Ovary (tissue), 9 donors: Measurements from ENCODE around the gene TCFL5. TPM values are rescaled to one million over a fixed set of nuclear protein-coding genes. Genes with fewer than 3 reads are reported as not detected.

ENCODE experiments used
- DNase-seq, 5 donors: peaks; one replicate each; pipeline ENCODE4 v3.0.0-alpha.2; 2019 to 2020
- H3K27ac ChIP-seq, 2 donors: fragments of 200-600 bp; one replicate each; pipeline versions ENCODE4 v1.5.1 to v1.8.0; 2019 to 2022
- H3K27me3 ChIP-seq: fragments of 200-600 bp; one replicate; pipeline ENCODE4 v1.8.0; 2022
- H3K36me3 ChIP-seq: fragments of 200-600 bp; sonication (generic); one replicate; pipeline ENCODE4 v1.5.1; 2019
- H3K4me1 ChIP-seq: one replicate; pipeline ENCODE4 v1.8.1; 2013; ENCODE audit warnings: mild to moderate bottlenecking, moderate library complexity; ENCODE audit not compliant: insufficient read depth
- H3K4me3 ChIP-seq: fragments of 200-600 bp; sonication (generic); one replicate; pipeline ENCODE4 v1.5.1; 2017
- H3K9me3 ChIP-seq, 2 donors: fragments of 200-600 bp in 1 of 2; sonication (generic) in 1 of 2; one replicate each; pipeline versions ENCODE4 v1.5.1 to v1.8.1; 2013 to 2019; ENCODE audit warnings: mild to moderate bottlenecking in 1 of 2, moderate library complexity in 1 of 2
- EP300 ChIP-seq: sonication (generic); formaldehyde crosslinking; IDR thresholded peaks from one replicate; pipeline ENCODE4 v1.6.1; 2017; ENCODE audit warnings: antibody characterized with exemption
- POLR2A ChIP-seq: fragments of 450-650 bp; IDR thresholded peaks from one replicate; pipeline ENCODE4 v1.6.1; 2017; ENCODE audit warnings: antibody characterized with exemption, mild to moderate bottlenecking, moderate library complexity
- WGBS, 3 donors: extraction: QIAGEN DNeasy Blood & Tissue Kit in 1 of 3; methylation state at CpG; one replicate each; pipeline versions ENCODE4 v1.1.5 to v1.1.7; 2013 to 2017; 5-methylcytosine and 5-hydroxymethylcytosine counted together
- intact Hi-C, 4 donors: fragments of 100-400 bp; cut with DNase I; formaldehyde crosslinking; loops; one replicate each; pipeline versions ENCODE4 v1.11.0 to v1.15.1; 2022 to 2023
- polyA plus RNA-seq, 2 donors: library from polyadenylated mRNA; stranded (reverse); fragments of 200-250 nt in 1 of 2; fragments of 350-450 nt in 1 of 2; fragmentation: Illumina TruSeq in 1 of 2; extraction: RNeasy Lipid Tissue Mini Kit (QIAGEN cat#74804) in 1 of 2; gene quantifications; one replicate each; pipeline ENCODE4 v1.2.3, GENCODE V29; 2013 to 2014
- total RNA-seq, 7 donors: library from RNA; depleted of rRNA in 2 of 7; stranded (reverse); fragments of >200 nt in 2 of 7; fragmentation: NEBNext Ultra II Directional in 3 of 7; extraction: Animal tissue kit (Norgen Biotek cat#: 25700) in 3 of 7; gene quantifications; one replicate each; pipeline versions ENCODE4 v1.1.0 to v1.2.4, GENCODE V29; 2016 to 2023
- TF ChIP-seq, protein P1 (sequence below), 3 donors: fragments of 450-650 bp in 2 of 3; fragments of 200-600 bp in 1 of 3; IDR thresholded peaks; one replicate each; pipeline versions ENCODE4 v1.5.1 to v1.8.0; 2016 to 2022; ENCODE audit warnings: antibody characterized with exemption in 3 of 3, mild to moderate bottlenecking in 1 of 3
- donor health status: DM: no; HTN: no; CAD: no; lungs with moderate emphysema.
- donor health status: DM: no; HTN: no; CAD: no.
- donor health status: Bipolar disorder and iron deficiency.
- donor health status: DM: yes; HTN: yes; CAD: no.
- donor health status: DM: no; HTN: no; CAD: no.
- donor health status: DM: yes; HTN: yes; CAD: no.

The TCFL5 gene
- total and polyA plus RNA-seq, 9 donors: 8.1 to 17.9 (median 12.3) TPM

DNA sequence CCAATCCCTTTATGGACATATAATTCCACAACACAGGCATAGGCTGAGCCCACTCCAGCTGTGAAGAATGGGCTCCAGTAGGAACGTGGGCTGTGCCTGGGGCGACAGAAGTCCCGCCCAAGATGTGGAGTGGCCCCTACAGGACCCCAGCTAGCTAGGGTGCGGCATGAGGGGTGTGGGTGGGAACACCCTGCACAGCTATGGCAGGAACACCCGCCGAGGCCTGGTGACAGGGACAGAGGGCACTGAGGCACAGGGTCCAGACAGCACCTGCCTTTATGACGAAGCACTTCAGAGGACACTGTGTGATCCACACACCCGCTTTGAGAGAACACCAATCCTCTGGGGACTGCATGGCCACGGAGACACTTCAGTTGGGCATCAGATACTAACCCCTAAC, 28.2 kb upstream of the TCFL5 start:
- Histone ChIP-seq H3K9me3 (no peaks in the 10 kb centered on the region), H3K4me1 (no peaks in the 10 kb centered on the region), H3K36me3 (no peaks in the 10 kb centered on the region), H3K27ac (no peak overlapping the region), H3K27me3 (no peaks in the 10 kb centered on the region), H3K4me3 (no peak overlapping the region)
- WGBS, 3 donors: 83 to 87% (median 87%) methylated on average over 9 of the region's 9 CpGs
- intact Hi-C loops: no loop called here
- DNase-seq: no peak
- no peak for TF ChIP-seq POLR2A
- TF ChIP-seq, protein P1, sequence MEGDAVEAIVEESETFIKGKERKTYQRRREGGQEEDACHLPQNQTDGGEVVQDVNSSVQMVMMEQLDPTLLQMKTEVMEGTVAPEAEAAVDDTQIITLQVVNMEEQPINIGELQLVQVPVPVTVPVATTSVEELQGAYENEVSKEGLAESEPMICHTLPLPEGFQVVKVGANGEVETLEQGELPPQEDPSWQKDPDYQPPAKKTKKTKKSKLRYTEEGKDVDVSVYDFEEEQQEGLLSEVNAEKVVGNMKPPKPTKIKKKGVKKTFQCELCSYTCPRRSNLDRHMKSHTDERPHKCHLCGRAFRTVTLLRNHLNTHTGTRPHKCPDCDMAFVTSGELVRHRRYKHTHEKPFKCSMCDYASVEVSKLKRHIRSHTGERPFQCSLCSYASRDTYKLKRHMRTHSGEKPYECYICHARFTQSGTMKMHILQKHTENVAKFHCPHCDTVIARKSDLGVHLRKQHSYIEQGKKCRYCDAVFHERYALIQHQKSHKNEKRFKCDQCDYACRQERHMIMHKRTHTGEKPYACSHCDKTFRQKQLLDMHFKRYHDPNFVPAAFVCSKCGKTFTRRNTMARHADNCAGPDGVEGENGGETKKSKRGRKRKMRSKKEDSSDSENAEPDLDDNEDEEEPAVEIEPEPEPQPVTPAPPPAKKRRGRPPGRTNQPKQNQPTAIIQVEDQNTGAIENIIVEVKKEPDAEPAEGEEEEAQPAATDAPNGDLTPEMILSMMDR (IDR thresholded peaks at IDR 0.05): no peak
- TF ChIP-seq EP300: no peak

DNA sequence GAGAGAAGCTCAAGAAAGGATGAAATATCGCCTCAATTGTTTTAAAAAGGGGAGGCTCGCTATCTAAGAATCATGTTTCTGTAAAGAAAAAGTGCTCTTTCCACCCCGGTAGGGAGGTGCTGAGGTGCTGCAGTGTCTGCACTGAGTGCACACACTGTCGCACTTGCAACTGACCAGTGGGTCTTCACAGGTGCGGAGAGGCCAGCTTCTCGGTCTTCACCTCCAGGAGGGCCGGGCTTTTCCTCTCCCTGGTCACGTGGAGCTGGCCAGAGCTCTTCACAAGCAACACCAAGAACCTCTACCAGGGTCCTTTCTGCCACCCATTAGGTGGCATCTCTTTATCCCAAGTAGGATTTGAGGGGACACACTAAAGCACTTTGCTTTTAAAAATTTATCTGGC, 27.8 kb upstream of the TCFL5 start:
- no peak overlapping the region for H3K4me3 ChIP-seq
- 82 to 87% (median 85%) methylated on average over 8 of the region's 8 CpGs for WGBS, 3 donors
- H3K27ac ChIP-seq: no peak overlapping the region
- H3K9me3 ChIP-seq: no peaks in the 10 kb centered on the region
- no peak for DNase-seq
- H3K36me3 ChIP-seq: no peaks in the 10 kb centered on the region
- TF ChIP-seq, protein P1 (IDR thresholded peaks at IDR 0.05): no peak
- TF ChIP-seq EP300 (no peak), POLR2A (no peak)
- H3K4me1 ChIP-seq: no peaks in the 10 kb centered on the region
- intact Hi-C loops: no loop called here
- no peaks in the 10 kb centered on the region for H3K27me3 ChIP-seq

DNA sequence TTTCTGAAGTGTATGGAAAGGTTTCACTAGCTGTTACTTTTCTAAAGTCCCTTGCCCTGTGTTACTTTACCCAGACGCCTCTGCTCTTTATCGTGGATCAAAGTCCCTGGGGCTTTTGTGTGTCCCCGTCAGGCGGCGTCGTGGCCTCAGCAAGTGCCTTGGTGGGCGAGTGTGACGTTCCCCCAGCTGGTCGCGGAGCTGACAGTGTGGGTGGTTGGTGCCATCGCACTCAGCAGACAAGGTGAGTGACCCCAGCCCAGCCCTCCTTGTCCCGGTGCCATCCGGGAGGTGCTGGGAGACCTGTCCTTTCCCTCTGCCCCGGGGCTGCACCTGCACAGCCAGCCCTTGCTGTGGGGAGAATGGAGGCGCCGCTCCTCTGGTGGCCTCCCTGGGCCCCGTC, 27.3 kb upstream of the TCFL5 start:
- Histone ChIP-seq H3K27ac (no peak overlapping the region), H3K36me3 (no peaks in the 10 kb centered on the region), H3K4me3 (no peak overlapping the region), H3K9me3 (no peaks in the 10 kb centered on the region), H3K4me1 (no peaks in the 10 kb centered on the region), H3K27me3 (no peaks in the 10 kb centered on the region)
- WGBS, 3 donors: 90 to 93% (median 92%) methylated on average over 17 of the region's 17 CpGs
- intact Hi-C loops: no loop called here
- no peak for DNase-seq
- TF ChIP-seq, protein P1 (IDR thresholded peaks at IDR 0.05): no peak
- TF ChIP-seq EP300: no peak

DNA sequence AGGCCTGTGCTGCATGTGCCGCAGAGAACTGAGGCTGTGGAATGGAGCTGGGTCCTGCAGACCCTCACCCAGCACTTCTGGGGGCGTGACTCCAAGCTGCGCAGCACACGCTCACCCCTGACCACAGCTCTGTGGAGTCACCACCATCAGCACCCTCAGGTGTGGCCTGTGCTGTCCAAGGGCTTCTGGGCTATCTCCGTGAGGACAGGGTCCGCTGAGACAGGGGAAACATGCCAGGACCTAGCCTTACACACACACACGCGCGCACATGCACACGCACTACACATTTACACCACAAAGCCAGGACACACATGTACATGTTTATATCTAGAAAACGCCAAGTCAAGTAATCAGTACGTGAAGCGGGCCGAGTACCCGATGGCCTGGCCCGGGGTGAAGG, 26.8 kb upstream of the TCFL5 start:
- Histone ChIP-seq H3K27ac (no peak overlapping the region), H3K4me1 (no peaks in the 10 kb centered on the region), H3K36me3 (no peaks in the 10 kb centered on the region), H3K9me3 (no peaks in the 10 kb centered on the region), H3K27me3 (no peaks in the 10 kb centered on the region), H3K4me3 (no peak overlapping the region)
- TF ChIP-seq POLR2A: no peak
- TF ChIP-seq, protein P1 (IDR thresholded peaks at IDR 0.05): no peak
- TF ChIP-seq EP300: no peak
- intact Hi-C loops: no loop called here
- DNase-seq: no peak
- 91 to 92% (median 91%) methylated on average over 16 of the region's 16 CpGs for WGBS, 3 donors

DNA sequence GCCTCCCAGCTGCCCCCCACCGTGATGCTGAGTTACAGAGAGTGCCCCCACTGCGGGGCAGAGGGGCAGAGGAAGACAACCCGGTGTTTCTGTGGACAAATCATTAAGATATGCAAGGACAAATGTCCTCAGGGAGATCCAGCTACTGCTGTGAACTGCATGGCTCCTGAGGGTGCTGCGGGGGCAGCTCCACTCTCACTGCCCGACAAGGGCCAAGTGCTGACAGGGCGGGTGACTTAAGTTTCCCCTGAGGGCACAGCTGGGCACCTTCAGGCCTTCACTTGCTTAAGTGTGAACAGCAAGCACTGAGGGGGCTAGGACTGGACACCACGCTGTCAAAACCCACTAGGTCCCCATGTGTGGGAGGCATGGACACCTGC, 26.2 kb upstream of the TCFL5 start:
- TF ChIP-seq EP300 (no peak), POLR2A (no peak)
- TF ChIP-seq, protein P1 (IDR thresholded peaks at IDR 0.05): no peak
- H3K27ac ChIP-seq: no peak overlapping the region
- H3K27me3 ChIP-seq: no peaks in the 10 kb centered on the region
- H3K9me3 ChIP-seq: no peaks in the 10 kb centered on the region
- no peak for DNase-seq
- H3K36me3 ChIP-seq: no peaks in the 10 kb centered on the region
- no peaks in the 10 kb centered on the region for H3K4me1 ChIP-seq
- 80 to 94% (median 81%) methylated on average over 7 of the region's 7 CpGs for WGBS, 3 donors
- intact Hi-C loops: no loop called here
- no peak overlapping the region for H3K4me3 ChIP-seq
